Calu3 (cell line): ENCODE measurements around the gene CYS1. TPM values are rescaled to one million over a fixed set of nuclear protein-coding genes. Genes with fewer than 3 reads are reported as not detected.

Experiments used
- BruUV-seq: library from RNA; stranded (reverse); fragments of 400-500 nt; replicated peaks from 2 replicates; lab custom pipeline; 2021; lab: Mats Ljungman, UMichigan
- CTCF ChIA-PET: fragments of 300-600 bp; sonication (Branson Sonifier 250); formaldehyde crosslinking; loops from one replicate; lab custom pipeline; 2022; ENCODE audit warnings: antibody characterized with exemption; lab: Charles Lee
- DNase-seq: peaks from one replicate; pipeline ENCODE4 v3.0.0; 2022
- H3K27ac Mint-ChIP-seq: one replicate; pipeline ENCODE4 v1.8.0; 2022; ENCODE audit warnings: mixed read lengths; ENCODE audit not compliant: unreplicated experiment
- H3K27me3 Mint-ChIP-seq: one replicate; pipeline ENCODE4 v1.8.0; 2022; ENCODE audit warnings: mixed read lengths; ENCODE audit not compliant: unreplicated experiment
- H3K36me3 Mint-ChIP-seq: one replicate; pipeline ENCODE4 v1.8.0; 2022; ENCODE audit warnings: mild to moderate bottlenecking, moderate library complexity, mixed read lengths; ENCODE audit not compliant: insufficient read depth, unreplicated experiment
- H3K4me1 Mint-ChIP-seq: one replicate; pipeline ENCODE4 v1.8.0; 2022; ENCODE audit warnings: mild to moderate bottlenecking, low read depth, mixed read lengths; ENCODE audit not compliant: unreplicated experiment
- H3K4me3 Mint-ChIP-seq: one replicate; pipeline ENCODE4 v1.8.0; 2022; ENCODE audit warnings: mild to moderate bottlenecking, low read depth, moderate library complexity, mixed read lengths; ENCODE audit not compliant: unreplicated experiment
- H3K9me3 Mint-ChIP-seq: one replicate; pipeline ENCODE4 v1.8.0; 2022; ENCODE audit warnings: low read depth, mixed read lengths; ENCODE audit not compliant: unreplicated experiment
- CTCF ChIP-seq: fragments of 200-600 bp; IDR thresholded peaks from one replicate; pipeline ENCODE4 v1.8.0; 2022; ENCODE audit warnings: antibody characterized with exemption; ENCODE audit not compliant: unreplicated experiment
- intact Hi-C: fragments of 100-400 bp; cut with micrococcal nuclease; formaldehyde crosslinking; loops from one replicate; pipeline ENCODE4 v1.10.0; 2022; ENCODE audit not compliant: unreplicated experiment
- total RNA-seq: library from RNA; stranded (reverse); gene quantifications from 2 replicates; pipeline ENCODE4 v1.2.3, GENCODE V29; 2022

Gene CYS1
- total RNA-seq, 1 experiment from 2014 or later = 4.8 TPM

- no peak for DNase-seq
- Mint-ChIP-seq H3K4me1 (no peaks in the 10 kb centered on the region), H3K4me3 (no peak overlapping the region), H3K36me3 (no peaks in the 10 kb centered on the region), H3K27ac (no peak overlapping the region), H3K9me3 (no peaks in the 10 kb centered on the region), H3K27me3 (peaks cover 9% of the 10 kb centered on the region)
- CTCF ChIA-PET = no interaction called here
- no peak for TF ChIP-seq CTCF
- intact Hi-C loops = no loop called here
- no TSS peak for BruUV-seq
Measured at GRCh38 chr2:10027660-10028330, 52.4 kb downstream of the CYS1 start.

- no peak overlapping the region for H3K4me3 Mint-ChIP-seq
- H3K27me3 Mint-ChIP-seq = peaks cover 9% of the 10 kb centered on the region
- no peak for TF ChIP-seq CTCF
- H3K36me3 Mint-ChIP-seq = no peaks in the 10 kb centered on the region
- CTCF ChIA-PET = no interaction called here
- DNase-seq = no peak
- BruUV-seq = no TSS peak
- H3K27ac Mint-ChIP-seq = no peak overlapping the region
- intact Hi-C loops = no loop called here
- H3K4me1 Mint-ChIP-seq = no peaks in the 10 kb centered on the region
- H3K9me3 Mint-ChIP-seq = no peaks in the 10 kb centered on the region
Measured at GRCh38 chr2:10026940-10027569, 53.2 kb downstream of the CYS1 start.

GRCh38 chr2:10022966-10023662, 57.1 kb downstream of the CYS1 start:
- Mint-ChIP-seq H3K27me3 (peaks cover 9% of the 10 kb centered on the region), H3K27ac (no peak overlapping the region), H3K36me3 (no peaks in the 10 kb centered on the region), H3K4me1 (no peaks in the 10 kb centered on the region), H3K9me3 (no peaks in the 10 kb centered on the region), H3K4me3 (no peak overlapping the region)
- no peak for DNase-seq
- no peak for TF ChIP-seq CTCF
- CTCF ChIA-PET = no interaction called here
- BruUV-seq = no TSS peak
- intact Hi-C loops = no loop called here

GRCh38 chr2:10022445-10022844, 57.8 kb downstream of the CYS1 start:
- intact Hi-C loops = no loop called here
- Mint-ChIP-seq H3K4me3 (no peak overlapping the region), H3K27me3 (peaks cover 9% of the 10 kb centered on the region), H3K4me1 (no peaks in the 10 kb centered on the region), H3K9me3 (no peaks in the 10 kb centered on the region), H3K27ac (no peak overlapping the region), H3K36me3 (no peaks in the 10 kb centered on the region)
- no peak for DNase-seq
- CTCF ChIA-PET = interaction anchor here (1.2 kb wide), 1 partner anchor 209 kb away, joined by 3 read pairs; no protein-coding TSS in a partner anchor
- no peak for TF ChIP-seq CTCF
- no TSS peak for BruUV-seq
